MCF 10A (cell line): ENCODE results near the gene DPP9. TPM values are rescaled to one million over a fixed set of nuclear protein-coding genes. Genes with fewer than 3 reads are reported as not detected.

Experiments used
- BruUV-seq: library from RNA; stranded (reverse); fragments of 400-500 nt; replicated peaks from 2 replicates; lab custom pipeline; 2021; lab: Mats Ljungman, UMichigan
- CTCF ChIA-PET: fragments of 300-600 bp; sonication (Branson Sonifier 250); formaldehyde crosslinking; extraction: SDS; loops from one replicate; lab custom pipeline; 2021; ENCODE audit warnings: antibody characterized with exemption, inconsistent platforms; lab: Yijun Ruan, JAX
- POLR2A ChIA-PET: fragments of 300-600, 350-650 bp; sonication (Branson Sonifier 250); formaldehyde crosslinking; extraction: SDS; loops from one replicate; lab custom pipeline; 2020; ENCODE audit warnings: antibody characterized with exemption, inconsistent platforms; lab: Yijun Ruan, JAX
- DNase-seq: peaks from one replicate; pipeline ENCODE4 v3.0.0-alpha.2; 2018; ENCODE audit not compliant: unreplicated experiment
- H3K27ac Mint-ChIP-seq: one replicate; pipeline ENCODE4 v1.8.0; 2022; ENCODE audit warnings: mild to moderate bottlenecking, low read depth, mixed read lengths; ENCODE audit not compliant: unreplicated experiment
- H3K27me3 Mint-ChIP-seq: one replicate; pipeline ENCODE4 v1.8.0; 2022; ENCODE audit warnings: mixed read lengths; ENCODE audit not compliant: insufficient read depth, unreplicated experiment
- H3K36me3 Mint-ChIP-seq: one replicate; pipeline ENCODE4 v1.8.0; 2022; ENCODE audit warnings: mild to moderate bottlenecking, moderate library complexity, mixed read lengths; ENCODE audit not compliant: insufficient read depth, unreplicated experiment
- H3K4me1 Mint-ChIP-seq: one replicate; pipeline ENCODE4 v1.8.0; 2022; ENCODE audit warnings: mixed read lengths; ENCODE audit not compliant: insufficient read depth, unreplicated experiment
- H3K4me3 Mint-ChIP-seq: one replicate; pipeline ENCODE4 v1.8.0; 2022; ENCODE audit warnings: mild to moderate bottlenecking, moderate library complexity, mixed read lengths; ENCODE audit not compliant: unreplicated experiment
- H3K9me3 Mint-ChIP-seq: one replicate; pipeline ENCODE4 v1.8.0; 2022; ENCODE audit warnings: mixed read lengths; ENCODE audit not compliant: unreplicated experiment
- intact Hi-C: fragments of 100-400 bp; cut with micrococcal nuclease; formaldehyde crosslinking; loops from 2 replicates; pipeline ENCODE4 v1.14.1; 2022
- total RNA-seq: library from RNA; stranded (reverse); gene quantifications from 2 replicates; pipeline ENCODE4 v1.2.3, GENCODE V29; 2022
- TF ChIP-seq, protein P1 (sequence below): fragments of 200-600 bp; IDR thresholded peaks from one replicate; pipeline ENCODE4 v1.8.0; 2022; ENCODE audit warnings: antibody characterized with exemption, mild to moderate bottlenecking; ENCODE audit not compliant: unreplicated experiment

The DPP9 gene
- total RNA-seq, 1 experiment from 2014 or later, result 90.6 TPM

DNA sequence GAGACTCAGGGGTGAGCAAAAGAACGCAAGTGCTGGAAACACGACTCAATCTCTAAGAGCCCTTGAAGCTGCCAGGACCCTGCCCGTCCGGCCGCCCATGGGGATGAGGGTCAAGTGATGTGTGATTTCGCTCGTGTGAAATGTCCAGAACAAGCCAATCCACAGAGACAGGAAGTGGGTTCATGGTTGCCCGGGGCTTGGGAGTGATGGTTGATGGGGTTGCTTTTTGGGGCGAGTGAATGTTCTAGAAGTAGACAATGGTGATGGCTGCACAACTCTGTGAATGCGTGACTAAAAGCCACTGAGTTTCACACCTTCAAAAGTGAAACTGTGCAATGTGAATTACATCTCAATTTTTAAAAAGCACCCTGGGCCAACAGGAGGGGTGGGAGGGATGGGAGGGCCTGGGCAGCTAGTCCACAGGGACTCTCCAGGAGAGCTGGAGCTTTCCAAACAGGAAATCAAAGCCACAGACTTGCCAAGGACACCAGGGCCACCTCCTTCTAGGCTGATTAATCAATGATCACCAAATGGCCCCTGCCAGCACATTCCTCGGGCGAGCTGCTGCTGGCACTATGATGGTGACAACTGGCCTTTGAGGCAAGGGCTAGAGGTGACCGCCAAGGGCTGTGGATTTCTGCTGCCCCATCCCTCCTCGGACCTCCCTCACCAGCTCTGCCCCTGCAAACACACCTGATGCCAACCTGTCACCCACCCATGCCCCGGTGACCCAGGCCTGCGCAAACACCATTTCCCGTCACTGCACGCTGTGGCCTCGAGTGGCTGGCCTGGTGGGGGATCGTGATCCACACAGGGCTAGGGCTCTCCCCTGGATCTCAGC, 14.0 kb downstream of the DPP9 start:
- H3K36me3 Mint-ChIP-seq, result peaks cover 69% of the 10 kb centered on the region
- no TSS peak for BruUV-seq
- intact Hi-C loops, result no loop called here
- peak overlapping the region; percentile 70 for H3K27ac Mint-ChIP-seq
- no peaks in the 10 kb centered on the region for H3K9me3 Mint-ChIP-seq
- TF ChIP-seq, protein P1, sequence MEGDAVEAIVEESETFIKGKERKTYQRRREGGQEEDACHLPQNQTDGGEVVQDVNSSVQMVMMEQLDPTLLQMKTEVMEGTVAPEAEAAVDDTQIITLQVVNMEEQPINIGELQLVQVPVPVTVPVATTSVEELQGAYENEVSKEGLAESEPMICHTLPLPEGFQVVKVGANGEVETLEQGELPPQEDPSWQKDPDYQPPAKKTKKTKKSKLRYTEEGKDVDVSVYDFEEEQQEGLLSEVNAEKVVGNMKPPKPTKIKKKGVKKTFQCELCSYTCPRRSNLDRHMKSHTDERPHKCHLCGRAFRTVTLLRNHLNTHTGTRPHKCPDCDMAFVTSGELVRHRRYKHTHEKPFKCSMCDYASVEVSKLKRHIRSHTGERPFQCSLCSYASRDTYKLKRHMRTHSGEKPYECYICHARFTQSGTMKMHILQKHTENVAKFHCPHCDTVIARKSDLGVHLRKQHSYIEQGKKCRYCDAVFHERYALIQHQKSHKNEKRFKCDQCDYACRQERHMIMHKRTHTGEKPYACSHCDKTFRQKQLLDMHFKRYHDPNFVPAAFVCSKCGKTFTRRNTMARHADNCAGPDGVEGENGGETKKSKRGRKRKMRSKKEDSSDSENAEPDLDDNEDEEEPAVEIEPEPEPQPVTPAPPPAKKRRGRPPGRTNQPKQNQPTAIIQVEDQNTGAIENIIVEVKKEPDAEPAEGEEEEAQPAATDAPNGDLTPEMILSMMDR, result no peak
- no peaks in the 10 kb centered on the region for H3K27me3 Mint-ChIP-seq
- ChIA-PET CTCF (interaction anchor here (0.5 to 0.7 kb wide), 3 partner anchors 15 to 674 kb away, joined by 3 to 5 read pairs (median 3); no protein-coding TSS in a partner anchor), POLR2A (interaction anchor here (0.7 to 0.9 kb wide), 2 partner anchors 13 kb away, joined by 3 read pairs; no protein-coding TSS in a partner anchor)
- no peak for DNase-seq
- H3K4me3 Mint-ChIP-seq, result peak overlapping the region; percentile 8
- peaks cover 28% of the 10 kb centered on the region for H3K4me1 Mint-ChIP-seq

- H3K4me1 Mint-ChIP-seq, result peaks cover 16% of the 10 kb centered on the region
- TF ChIP-seq, protein P1, result no peak
- CTCF ChIA-PET, result interaction anchor here (1.1 kb wide), 1 partner anchor 72 kb away, joined by 4 read pairs; no protein-coding TSS in a partner anchor
- H3K9me3 Mint-ChIP-seq, result no peaks in the 10 kb centered on the region
- intact Hi-C loops, result no loop called here
- POLR2A ChIA-PET, result interaction anchor here (1.0 to 1.9 kb wide), 5 partner anchors 12 to 263 kb away, joined by 3 to 7 read pairs (median 5); no protein-coding TSS in a partner anchor
- H3K27ac Mint-ChIP-seq, result peak overlapping the region; percentile 70
- H3K27me3 Mint-ChIP-seq, result no peaks in the 10 kb centered on the region
- peaks cover 66% of the 10 kb centered on the region for H3K36me3 Mint-ChIP-seq
- no TSS peak for BruUV-seq
- DNase-seq, result peak; percentile 16
- peak overlapping the region; percentile 41 for H3K4me3 Mint-ChIP-seq
Measured at GRCh38 chr19:4707956-4708650, 15.5 kb downstream of the DPP9 start.

- peak overlapping the region; percentile 70 for H3K27ac Mint-ChIP-seq
- no TSS peak for BruUV-seq
- CTCF ChIA-PET, result interaction anchor here (1.1 kb wide), 1 partner anchor 71 kb away, joined by 4 read pairs; no protein-coding TSS in a partner anchor
Measured at GRCh38 chr19:4707322-4707721, 16.3 kb downstream of the DPP9 start.

More at GRCh38 chr19:4707322-4707721, 16.3 kb downstream of the DPP9 start:
- intact Hi-C loops, result no loop called here
- DNase-seq, result no peak
- POLR2A ChIA-PET, result interaction anchor here (0.5 to 1.9 kb wide), 6 partner anchors 11 to 264 kb away, joined by 3 to 7 read pairs (median 4); no protein-coding TSS in a partner anchor
- no peaks in the 10 kb centered on the region for H3K27me3 Mint-ChIP-seq
- no peak overlapping the region for H3K4me3 Mint-ChIP-seq
- peaks cover 19% of the 10 kb centered on the region for H3K4me1 Mint-ChIP-seq
- H3K9me3 Mint-ChIP-seq, result no peaks in the 10 kb centered on the region
- peaks cover 66% of the 10 kb centered on the region for H3K36me3 Mint-ChIP-seq
- TF ChIP-seq, protein P1, result no peak
